ENCODE data around the gene MUC2.
"Not testable (repeated sequence)": the region's sequence is repeated elsewhere in the genome, so short reads cannot be mapped to it uniquely, and the experiment has no call there.

The MUC2 gene

DNA sequence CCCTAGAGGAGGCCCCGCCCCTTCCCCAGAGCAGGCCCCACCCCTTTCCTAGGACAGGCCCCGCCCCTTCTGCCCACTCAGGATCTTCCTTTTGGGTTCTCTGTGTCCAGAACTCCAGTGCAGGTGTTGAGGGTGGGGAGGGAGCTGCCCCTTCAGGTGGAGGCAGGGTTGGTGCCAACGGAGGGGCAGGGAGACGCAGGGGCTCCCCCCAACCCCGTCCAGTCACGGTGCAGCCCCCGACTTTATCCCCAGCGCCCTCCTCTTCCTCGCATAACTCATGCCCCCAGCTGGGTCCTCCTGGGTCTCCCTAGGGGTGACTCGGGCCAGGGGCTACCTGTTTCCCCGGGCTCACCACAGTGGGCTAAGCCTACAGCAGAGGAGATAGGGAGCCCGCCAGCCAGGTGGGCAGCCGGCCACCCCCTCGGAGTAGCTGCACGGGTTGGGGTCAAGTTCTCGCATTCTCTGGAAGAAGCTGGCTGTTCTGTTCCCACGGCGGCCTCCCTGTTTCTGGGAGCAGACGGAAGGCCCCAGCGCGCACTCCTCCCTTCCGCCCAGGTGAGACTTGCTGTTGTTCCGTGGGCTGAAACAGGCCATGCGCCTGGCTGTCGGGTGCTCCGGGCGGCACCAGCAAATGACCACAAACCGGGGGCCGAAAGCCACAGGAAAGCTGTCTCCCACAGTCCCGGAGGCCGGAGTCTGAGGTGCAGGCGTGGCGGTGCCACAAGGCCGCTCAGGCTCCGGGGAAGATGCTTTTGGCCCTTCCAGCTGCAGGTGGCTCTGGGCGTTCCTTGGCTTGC is 38.9 kb downstream of the MUC2 start:
- TF ChIP-seq, protein P1, sequence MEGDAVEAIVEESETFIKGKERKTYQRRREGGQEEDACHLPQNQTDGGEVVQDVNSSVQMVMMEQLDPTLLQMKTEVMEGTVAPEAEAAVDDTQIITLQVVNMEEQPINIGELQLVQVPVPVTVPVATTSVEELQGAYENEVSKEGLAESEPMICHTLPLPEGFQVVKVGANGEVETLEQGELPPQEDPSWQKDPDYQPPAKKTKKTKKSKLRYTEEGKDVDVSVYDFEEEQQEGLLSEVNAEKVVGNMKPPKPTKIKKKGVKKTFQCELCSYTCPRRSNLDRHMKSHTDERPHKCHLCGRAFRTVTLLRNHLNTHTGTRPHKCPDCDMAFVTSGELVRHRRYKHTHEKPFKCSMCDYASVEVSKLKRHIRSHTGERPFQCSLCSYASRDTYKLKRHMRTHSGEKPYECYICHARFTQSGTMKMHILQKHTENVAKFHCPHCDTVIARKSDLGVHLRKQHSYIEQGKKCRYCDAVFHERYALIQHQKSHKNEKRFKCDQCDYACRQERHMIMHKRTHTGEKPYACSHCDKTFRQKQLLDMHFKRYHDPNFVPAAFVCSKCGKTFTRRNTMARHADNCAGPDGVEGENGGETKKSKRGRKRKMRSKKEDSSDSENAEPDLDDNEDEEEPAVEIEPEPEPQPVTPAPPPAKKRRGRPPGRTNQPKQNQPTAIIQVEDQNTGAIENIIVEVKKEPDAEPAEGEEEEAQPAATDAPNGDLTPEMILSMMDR (IDR thresholded peaks at IDR 0.05; ENCODE audit: low read depth, low read length): no peak
- no peak for DNase-seq (ENCODE audit: extremely low read depth, low read depth)

DNA sequence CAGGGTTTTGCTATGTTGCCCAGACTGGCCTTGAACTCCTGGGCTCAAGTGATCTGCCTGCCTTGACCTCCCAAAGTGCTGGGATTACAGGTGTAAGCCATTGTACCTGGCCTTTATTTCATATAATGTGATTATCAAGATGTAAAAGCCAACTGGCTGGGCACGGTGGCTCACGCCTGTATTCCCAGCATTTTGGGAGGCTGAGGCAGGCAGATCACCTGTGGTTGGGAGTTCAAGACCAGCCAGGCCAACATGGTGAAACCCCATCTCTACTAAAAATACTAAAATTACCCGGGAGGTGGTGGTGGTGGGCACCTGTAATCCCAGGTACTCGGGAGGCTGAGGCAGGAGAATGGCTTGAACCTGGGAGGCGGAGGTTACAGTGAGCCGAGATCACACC is 40.6 kb downstream of the MUC2 start:
- DNase-seq (ENCODE audit: extremely low read depth, low read depth): not testable (repeated sequence)

DNA sequence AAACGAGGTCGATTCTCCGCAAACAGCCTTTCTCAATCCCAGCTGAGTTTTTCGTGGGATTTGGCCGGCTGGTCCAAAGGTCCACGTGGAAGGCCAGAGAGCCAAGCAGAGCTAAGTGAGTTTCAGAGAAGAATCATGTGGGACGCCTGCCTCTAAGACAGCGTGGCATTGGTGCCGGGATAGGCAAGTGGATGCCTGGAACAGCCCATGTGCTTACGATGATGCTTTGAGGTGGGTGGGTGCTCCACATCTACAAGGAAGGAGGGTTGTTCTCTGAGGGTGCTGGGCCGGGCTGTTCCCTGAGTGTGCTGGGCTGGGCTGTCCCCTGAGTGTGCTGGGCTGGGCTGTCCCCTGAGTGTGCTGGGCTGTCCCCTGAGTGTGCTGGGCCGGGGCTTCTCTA is 41.4 kb downstream of the MUC2 start:
- TF ChIP-seq, protein P1 (IDR thresholded peaks at IDR 0.05; ENCODE audit: low read depth, low read length): no peak
- no peak for DNase-seq (ENCODE audit: extremely low read depth, low read depth)

DNA sequence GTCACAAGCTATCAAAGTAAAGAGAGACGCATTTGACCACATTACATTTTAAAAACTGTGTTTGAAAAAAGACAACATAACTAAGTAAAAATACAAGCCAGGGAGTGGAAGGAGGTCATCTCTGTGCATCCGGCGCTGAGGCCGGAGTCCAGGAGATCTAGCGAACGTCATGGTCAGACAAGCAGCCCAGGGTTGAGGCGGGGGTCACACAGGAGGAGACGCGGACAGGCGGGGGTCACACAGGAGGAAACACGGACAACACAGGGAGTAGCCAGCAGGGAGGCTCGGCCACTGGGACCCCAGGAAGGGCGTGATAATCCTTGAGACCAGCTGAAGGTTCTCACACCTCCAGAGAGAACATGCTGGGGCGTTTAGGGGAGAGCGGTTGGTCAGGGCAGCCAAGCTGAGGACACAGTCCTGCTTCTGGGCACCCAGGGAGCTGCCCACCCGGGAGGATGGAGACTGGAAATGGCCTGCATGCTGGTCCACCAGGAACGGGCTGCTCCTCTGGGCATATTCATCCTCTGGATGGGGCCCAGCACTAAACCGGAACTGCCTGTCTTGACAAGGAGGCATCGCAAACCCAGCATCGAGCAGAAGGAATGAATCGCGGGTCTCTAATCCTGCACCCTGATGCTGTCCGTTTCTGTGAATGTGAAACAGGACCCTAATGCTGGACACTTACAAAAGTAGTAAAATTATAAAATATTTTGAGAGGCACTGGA is 42.2 kb downstream of the MUC2 start:
- DNase-seq (ENCODE audit: extremely low read depth, low read depth): no peak
- TF ChIP-seq, protein P1 (IDR thresholded peaks at IDR 0.05; ENCODE audit: low read depth, low read length): no peak

DNA sequence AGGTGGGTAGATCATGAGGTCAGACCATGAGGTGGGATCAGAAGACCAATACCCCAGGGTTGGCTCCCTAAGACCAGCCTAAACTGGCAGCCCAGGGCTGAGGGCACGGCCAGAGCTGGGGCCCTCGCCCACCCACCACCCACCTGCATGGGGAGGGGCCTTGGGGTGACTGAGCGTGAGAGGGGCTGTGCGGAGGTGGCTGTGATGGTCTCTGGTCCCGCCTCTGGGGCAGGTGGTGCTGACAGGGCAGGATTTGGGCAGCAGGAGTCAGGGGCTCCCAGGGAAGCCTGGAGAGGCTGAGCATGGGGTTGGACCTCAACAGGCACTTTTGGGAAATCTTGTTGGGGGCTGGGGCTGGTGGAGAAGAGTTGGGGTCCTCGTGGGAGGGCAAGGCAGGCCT is 43.3 kb downstream of the MUC2 start:
- TF ChIP-seq, protein P1 (IDR thresholded peaks at IDR 0.05; ENCODE audit: low read depth, low read length): no peak
- DNase-seq (ENCODE audit: extremely low read depth, low read depth): no peak

DNA sequence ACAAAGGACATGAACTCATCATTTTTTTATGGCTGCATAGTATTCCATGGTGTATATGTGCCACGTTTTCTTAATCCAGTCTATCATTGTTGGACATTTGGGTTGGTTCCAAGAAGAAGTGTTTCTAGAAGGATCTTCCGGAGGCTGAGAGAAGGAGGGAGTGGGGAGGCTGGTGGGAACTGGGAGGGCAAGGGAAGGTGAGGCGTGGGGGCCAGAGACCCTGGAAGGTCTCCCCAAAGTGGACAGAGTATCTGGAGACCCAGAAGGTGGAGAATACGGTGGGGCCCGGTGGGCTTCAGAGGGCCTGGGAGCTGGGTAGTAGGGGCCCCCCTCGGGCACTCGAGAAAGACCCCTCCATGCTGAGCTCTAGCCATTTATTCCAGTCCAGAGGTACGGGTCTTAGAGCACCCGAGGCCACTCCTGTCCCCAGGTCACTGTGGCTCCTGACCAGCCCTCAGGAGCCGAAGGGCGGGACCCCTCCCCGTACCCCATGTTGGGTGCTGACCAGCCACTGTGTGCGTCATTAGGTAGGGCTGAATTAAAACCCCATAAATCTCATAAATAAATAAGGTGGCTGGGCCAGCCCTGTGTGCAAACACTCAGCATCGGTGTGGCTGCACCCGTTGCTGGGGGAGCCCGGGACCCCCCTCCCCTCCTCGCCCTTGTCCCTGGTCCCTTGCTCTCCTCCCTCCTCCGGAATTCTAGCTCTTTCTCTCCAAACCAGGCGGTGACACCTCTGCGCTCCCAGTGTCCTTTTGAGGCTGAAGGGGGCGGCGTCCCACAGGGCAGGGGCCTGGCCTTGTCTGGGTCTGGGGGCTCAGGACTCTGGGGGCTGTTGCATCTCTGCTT is 44.3 kb downstream of the MUC2 start:
- no peak for DNase-seq (ENCODE audit: extremely low read depth, low read depth)
- TF ChIP-seq, protein P1 (IDR thresholded peaks at IDR 0.05; ENCODE audit: low read depth, low read length): no peak

DNA sequence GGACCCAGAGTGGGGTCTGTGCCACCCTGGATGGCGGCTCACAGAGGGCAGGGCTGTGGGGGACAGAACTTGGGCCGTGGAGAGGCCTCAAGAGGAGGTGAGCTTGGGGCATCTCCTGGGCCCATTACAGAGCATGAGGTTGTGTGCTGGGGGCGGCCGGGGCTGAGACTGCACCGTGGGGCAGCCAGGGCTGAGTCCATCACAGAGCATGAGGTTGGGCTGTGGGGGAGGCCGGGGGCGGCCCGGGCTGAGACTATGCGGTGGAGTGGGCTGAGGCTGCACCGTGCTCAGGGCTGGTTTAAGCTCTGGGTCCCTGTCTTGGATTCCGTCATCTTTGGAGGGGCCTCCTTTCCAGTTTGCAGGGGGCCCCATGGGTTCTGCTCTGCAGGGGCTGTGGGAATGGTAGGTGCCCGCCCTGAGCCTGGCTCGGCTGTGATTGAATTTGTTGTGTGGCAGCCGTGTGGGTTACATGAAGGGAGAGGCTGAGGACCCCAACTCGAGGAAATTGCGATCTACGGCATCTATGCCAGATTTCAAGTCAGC is 45.0 kb downstream of the MUC2 start:
- no peak for DNase-seq (ENCODE audit: extremely low read depth, low read depth)
- TF ChIP-seq, protein P1 (IDR thresholded peaks at IDR 0.05; ENCODE audit: low read depth, low read length): no peak

All from AG09319 (cell line).